PC-9 (cell line): Measurements from ENCODE around the gene NUP62.

ENCODE experiments used
- CTCF ChIP-seq: fragments of 200-600 bp; sonication (generic); conservative IDR thresholded peaks from 2 replicates; pipeline ENCODE4 v1.6.1; 2017; ENCODE audit warnings: mixed run types, antibody characterized with exemption, mild to moderate bottlenecking, moderate library complexity
- EZH2 ChIP-seq: fragments of 200-600 bp; sonication (generic); IDR thresholded peaks from 2 replicates; pipeline ENCODE4 v1.8.0; 2017; ENCODE audit warnings: antibody characterized with exemption, low read depth

- TF ChIP-seq CTCF: no peak
- TF ChIP-seq EZH2: no peak
Measured at GRCh38 chr19:49975051-49975450, 45.7 kb upstream of the NUP62 start.
